GM19463 (cell line): ENCODE results near the gene TWIST2.

Experiments used
- ATAC-seq: cut with Tn5 transposase; IDR thresholded peaks from one replicate; pipeline ENCODE4 v1.9.1; 2021; ENCODE audit warnings: mild to moderate bottlenecking, moderate library complexity; ENCODE audit not compliant: unreplicated experiment

The TWIST2 gene

DNA sequence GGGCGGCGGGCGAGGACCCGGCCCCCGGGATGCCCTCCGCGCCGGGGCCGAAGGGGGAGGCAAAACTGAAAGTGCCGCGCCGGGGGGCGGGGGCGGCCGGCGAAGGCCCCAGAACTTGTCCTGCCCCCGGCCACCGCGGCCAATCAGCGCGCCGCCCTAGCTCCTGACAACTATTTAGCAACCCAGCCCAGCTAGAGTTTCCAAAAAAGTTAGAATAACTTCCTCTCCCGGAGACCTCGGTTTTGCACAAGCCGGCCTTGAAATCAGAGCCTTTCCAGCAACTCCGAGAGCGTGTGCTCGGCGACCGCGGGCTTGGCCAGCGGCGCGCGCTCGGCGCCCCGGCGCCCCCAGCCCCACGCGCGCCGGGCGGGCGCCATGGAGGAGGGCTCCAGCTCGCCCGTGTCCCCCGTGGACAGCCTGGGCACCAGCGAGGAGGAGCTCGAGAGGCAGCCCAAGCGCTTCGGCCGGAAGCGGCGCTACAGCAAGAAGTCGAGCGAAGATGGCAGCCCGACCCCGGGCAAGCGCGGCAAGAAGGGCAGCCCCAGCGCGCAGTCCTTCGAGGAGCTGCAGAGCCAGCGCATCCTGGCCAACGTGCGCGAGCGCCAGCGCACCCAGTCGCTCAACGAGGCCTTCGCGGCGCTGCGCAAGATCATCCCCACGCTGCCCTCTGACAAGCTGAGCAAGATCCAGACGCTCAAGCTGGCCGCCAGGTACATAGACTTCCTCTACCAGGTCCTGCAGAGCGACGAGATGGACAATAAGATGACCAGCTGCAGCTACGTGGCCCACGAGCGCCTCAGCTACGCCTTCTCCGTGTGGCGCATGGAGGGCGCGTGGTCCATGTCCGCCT is at the start of gene TWIST2:
TSS of gene TWIST2 (plus strand) at position 245 of the 850 bp plus-strand sequence. CDS start at position 376, 131 bp downstream.
- no peak for ATAC-seq

DNA sequence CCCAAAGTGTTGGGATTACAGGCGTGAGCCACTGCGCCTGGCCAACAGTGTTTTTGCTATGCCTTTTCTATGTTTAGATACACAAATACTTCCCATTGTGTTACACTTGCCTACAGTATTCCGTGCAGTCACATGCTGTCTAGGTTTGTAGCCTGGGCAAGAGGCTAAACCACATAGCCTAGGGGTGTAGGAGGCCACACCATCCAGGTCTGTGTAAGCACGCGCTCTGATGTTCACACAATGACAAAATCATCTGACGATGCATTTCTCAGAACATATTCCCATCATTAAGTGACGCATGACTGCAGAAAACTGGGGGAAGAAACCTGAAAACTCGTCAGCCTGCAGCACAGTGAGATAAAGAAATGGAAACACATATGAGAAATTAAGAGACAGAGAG is 46.1 kb upstream of the TWIST2 start:
- ATAC-seq = no peak

DNA sequence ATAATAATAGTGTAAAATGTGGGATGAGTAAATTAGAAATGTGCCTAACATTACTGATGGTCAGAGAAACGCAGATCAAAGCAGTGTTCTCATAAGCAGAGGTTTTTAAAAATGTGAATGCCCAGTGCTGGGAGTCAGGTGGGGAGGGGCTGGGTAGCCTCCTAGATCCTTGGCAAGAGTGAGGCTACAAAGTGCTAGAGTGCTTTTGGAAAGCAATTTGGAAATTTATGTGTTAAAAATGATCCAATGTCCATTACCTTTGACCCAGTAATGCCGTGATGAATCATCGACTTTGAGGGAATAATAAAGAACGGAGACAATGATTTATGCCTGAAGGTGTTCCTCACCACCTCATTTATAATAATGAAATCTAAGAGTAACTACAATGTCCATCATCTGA is 44.9 kb upstream of the TWIST2 start:
- no peak for ATAC-seq

DNA sequence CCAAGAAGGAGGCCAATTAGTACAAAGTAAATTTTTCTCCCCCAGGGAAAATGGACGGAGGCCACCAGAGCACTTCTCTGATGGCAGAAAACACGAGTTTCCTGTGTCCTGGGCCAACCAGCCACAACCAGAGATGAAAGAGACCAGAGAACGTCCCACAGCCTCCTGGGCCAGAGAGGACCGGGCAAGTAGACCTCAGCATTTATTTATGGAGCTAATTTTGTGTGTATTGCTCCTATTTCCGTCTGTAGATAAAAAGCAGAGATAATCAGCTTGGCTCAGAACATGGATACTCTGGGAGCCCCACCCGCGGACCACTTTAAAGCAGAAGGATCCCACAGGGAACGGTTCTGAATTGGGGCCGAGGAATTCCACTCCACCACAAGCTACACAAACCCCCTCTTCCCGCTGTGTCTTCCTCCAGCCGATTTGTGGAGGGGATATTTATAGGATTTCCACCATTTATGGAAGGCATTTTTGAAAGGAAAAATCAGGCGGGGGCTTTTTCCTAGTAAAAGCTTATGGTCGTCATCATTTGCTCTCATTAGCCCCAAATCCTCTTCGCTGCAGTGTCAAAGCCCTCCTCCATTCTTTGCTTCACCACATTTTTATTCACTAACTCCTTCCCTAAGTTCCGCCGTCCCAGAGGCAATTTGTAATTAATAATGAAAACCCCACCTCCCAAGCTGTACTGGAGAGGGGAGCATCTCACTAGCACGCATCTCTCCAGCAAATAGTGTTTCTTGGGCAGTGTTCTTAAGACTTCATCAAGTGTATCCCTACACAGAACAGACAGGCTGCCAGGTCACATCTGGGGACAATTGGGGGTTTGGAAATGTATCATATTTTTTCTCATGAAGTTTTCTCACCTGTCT is 43.7 kb upstream of the TWIST2 start:
- ATAC-seq = no peak

DNA sequence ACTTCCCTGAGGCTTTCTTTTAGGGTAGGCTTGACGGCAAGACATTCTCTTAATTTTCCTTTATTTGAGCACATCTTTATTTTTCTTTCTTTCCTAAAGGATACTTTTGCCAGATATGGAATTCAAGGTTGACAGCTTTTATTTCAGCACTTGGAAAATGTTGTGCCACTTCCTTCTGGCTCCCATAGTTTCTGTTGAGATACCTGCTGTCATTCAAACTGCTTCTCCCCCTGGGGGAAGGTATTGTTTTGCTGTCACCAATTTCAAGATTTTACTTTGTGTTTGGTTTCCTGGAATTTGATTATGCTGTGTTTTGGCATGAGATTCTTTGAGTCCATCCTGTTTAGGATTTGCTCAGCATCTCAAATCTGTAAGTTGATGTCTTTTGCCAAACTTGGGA is 39.1 kb upstream of the TWIST2 start:
- ATAC-seq = no peak

DNA sequence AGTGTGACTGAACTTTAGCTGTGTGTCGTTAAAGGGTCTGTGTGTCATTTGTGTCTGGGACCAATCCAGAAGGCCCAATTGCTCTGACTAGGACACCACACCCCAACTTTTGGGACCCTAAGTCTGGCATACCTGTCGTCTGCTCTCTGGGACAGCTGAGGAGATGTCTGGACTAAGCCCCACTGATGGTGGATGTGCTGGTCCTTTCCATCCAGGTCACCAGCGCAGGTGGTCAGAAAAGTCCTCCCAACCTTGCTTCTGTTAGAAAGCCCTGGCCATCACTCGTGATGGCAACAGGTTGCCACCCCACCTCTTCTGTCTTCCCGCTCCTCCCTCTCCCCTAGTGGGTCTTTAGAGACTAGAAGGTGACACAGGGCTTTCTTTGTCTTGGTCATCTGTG is 37.6 kb upstream of the TWIST2 start:
- no peak for ATAC-seq

DNA sequence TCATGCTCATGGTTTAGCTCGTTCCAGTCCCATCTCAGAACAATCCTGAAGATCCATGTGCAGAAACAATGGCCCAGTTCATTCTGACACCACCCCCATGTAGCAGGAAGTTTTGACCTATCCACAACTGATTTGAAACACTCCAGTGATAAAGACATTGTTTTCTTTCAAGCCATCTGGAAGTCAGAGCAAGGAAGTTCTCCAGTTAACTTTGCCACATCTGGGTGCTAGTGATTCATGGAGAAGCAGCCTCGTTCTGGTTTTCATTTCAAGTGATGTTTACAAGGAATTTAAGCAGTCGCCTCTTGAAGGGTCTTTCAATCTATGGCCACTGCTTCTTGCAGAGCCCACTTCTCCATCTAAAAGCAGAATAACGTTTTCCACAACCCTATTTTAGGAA is 36.6 kb upstream of the TWIST2 start:
- no peak for ATAC-seq

DNA sequence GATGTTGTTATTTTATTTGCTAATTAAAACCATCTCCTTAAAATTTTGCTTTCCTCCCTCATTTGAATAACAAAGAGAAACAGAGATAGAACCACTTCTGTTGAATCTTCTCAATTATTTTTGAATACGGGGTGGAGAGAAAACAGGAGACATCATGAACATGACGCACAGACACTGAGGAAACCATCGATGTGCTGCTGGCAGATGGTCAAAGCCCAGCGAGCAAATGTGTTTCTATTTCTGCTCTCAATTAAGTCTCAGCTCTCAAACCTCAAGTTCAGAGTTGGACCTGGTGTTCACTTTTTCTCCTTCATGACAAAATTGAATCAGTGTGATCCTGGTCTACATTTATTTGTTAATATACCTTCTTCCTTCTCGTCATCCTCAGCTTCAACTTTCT is 36.1 kb upstream of the TWIST2 start:
- ATAC-seq = no peak

DNA sequence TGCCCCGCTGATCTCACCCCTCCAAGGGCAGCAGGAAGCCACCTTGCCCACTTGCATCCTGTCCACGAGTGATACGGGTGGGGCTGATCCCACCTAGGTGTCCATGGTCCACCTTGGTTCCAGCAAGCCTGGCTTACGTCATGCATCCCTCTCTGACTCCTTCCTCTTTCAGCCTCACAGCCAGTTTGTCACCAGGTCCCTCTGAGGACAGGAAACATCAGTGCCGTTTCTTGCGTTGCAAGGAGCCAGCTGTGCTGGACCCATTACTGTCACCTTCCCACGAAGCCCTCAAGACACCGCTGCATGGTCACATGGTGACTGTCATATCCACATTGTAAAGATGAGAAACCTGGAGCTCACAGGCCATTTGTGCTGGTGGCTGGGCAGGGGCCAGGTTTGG is 34.8 kb upstream of the TWIST2 start:
- no peak for ATAC-seq

DNA sequence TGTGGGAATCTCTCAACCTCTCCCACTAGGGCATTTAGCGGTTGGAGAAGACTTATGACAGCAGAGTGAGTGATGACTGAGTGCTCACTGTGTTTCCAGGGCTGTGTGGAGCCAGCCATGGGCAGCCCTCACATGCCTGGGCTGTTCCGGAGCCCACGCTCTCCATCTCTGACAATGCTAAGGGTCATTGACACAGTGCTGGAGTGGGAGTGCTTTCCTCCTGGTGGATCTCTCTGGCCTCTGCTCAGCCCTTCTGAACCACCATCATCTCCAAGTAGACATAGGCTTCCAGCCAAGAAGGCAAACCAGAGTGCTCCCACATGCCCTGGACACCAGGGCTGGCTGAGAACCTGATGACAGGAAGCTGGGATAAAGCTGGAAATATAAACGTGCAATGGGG is 33.1 kb upstream of the TWIST2 start:
- ATAC-seq = no peak

DNA sequence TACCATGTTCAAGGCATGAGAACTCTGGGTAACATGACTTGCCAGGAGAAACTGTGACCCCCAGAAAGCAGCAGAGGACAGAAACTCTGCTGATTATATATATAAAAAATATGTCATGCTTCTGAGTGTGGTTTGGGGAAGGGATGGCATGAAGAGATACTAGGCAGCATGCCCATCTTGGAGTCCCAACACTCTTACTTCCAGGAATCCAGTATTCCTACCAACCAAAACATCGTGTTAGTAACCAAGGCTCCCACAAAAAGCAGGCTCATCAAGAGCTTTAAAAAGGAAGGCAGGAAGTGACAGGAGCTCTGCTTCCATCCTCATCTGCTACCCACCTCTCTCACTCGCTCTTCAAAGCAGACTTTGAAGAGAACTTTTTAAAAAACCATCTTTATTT is 31.6 kb upstream of the TWIST2 start:
- ATAC-seq = no peak

DNA sequence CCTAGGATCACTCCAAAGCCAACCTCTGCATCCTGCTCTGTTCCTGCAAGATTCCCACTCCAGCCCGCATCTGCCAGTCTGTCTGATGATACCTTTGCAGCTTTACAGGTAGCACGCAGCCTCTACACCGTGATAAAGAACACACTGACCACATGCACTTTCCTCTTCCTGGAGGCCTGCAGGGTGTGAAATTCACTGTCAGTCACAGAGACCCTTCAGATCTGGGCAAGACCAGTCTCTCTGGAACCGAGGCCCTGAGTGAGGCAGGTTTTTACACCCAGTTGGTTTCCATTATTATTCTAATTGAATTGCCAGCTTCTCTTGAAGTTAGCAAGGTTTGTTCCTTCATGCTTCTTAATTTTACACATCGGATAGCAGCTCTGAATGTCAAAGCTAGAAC is 30.5 kb upstream of the TWIST2 start:
- no peak for ATAC-seq

DNA sequence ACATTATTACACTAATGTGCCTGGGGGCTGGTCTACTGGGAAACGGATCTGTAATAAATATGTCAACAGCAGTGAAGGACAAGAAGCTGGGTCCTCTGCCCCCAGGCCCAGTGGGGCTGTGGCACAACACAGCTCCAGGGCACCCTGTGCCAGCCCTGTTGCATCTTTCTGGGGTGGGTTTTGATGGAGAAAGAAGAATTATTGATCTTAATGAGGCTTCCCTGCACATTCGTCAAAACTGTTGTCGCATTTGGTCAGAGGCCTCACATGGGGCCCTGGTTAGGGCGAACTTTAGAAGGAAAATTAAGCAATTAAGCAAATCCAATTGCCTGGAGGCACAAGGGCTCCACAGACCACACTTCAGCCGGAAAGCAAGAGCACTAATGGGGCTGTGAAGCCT is 30.0 kb upstream of the TWIST2 start:
- no peak for ATAC-seq

DNA sequence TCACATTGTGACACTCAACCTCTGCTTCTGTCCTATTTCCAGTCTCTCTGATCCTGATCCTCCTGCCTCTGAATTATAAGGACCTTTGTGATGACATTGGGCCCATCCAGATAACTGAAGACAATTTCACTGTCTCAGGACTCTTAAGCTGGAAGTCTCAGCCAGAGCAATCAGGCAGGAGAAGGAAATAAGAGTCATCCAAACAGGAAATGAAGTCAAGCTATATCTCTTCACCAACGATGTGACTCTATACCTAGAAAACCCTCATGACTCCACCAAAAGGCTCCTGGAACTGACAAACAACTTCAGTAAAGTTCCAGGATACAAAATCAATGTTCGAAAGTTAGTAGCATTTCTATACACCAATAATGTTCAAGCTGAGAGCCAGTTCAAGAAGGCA is 29.3 kb upstream of the TWIST2 start:
- no peak for ATAC-seq

DNA sequence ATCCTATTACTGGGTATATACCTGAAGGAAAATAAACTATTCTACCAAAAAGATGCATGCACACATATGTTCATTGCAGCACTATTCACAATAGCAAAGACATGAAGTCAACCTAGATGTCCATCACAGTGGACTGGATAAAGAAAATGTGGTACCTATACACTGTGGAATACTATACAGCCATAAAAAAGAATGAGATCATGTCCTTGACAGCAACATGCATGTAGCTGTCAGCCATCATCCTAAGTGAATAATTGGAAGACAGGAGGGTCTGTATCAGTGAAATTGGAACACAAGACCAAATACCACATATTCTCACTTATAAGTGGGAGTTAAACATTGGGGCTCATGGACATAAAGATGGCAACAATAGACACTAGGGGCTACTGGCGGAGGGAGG is 27.7 kb upstream of the TWIST2 start:
- no peak for ATAC-seq

DNA sequence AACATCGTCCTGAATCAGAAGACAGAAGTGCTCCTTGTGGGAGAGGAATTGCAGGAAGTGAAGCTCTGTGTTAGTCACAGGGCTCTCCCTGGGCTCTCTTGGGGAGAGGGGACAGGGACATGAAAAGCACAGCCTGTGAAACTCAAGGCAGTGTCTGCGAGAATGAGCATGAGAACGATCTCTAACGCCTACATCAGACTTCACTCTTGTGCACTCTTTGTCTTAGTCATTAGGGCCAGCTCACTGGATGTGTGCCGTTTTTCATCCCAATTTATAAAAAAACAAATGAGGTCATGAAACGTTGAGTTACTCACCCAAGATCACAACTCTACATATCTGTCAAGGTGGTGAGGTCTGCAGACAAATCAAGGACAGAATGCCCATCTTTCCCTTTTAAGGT is 27.0 kb upstream of the TWIST2 start:
- no peak for ATAC-seq

DNA sequence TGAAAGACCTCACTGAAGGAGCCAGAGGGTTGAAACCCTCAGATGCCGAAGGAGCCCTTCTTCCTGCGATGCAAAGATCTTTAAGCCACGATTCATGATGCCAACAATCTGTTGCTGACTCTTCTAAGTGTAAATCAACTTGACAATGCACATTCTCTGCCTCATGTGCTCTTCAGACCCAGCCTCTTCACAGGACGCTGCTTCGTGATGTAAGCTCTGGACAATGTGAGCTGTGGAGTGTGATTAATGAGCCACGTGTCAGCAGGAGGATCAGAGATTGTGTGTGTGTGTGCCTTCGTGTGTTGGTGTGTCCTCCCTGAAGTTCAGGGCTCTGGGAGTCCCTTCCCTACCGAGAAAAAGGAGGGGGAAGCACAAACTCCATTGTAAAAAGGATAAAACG is 26.5 kb upstream of the TWIST2 start:
- no peak for ATAC-seq

DNA sequence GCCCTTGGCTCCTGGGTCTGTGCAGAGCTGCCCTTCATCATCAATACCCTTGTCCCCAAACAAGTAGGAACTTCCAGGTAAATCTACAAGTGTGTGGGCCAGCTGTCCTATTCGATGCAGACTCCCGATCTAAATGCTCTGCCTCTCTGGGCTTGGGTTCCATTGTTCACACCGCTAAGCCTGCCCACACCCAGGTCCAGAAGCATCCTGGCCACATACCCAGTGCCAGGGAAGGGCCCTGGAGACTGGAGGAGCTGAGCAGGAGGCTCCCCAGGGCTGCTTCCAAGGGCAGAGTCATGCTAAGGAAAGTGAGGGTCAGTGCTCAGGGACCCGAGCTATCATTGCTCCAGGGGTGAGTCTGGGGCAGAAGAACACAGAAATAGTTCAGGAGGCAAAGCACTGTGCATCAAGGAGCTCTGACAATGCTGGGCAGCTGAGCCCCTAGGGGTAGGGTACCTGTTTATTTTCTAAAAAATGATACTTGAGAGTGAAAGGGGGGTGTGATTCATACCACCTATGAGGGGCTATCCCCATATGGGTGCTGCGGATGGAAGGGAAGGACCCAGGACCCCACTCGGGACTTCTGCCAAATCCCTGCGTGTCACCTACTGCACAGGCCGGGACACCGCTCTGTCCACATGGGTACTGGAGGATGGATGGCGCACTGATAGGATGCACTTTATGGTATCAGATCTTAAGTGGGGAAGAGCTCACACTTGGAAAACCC is 25.8 kb upstream of the TWIST2 start:
- no peak for ATAC-seq

DNA sequence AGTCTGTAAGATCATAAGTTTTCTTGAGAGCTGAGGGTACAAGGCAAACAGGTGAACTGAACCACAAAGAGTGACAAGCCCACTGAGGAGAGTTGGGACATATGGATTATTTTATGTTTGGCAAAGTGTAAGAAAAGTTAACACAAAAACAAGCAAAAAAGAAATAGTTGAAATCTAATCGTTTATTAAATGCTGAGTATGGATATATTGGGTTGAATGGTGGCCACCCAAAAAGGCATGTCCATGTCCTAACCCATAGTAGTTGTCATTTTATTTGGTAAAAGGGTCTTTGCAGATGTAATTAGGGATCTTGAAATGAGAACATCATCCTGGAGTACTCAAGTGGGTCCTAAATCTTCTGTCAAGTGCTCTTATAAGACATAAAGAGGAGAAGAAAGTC is 24.9 kb upstream of the TWIST2 start:
- no peak for ATAC-seq

DNA sequence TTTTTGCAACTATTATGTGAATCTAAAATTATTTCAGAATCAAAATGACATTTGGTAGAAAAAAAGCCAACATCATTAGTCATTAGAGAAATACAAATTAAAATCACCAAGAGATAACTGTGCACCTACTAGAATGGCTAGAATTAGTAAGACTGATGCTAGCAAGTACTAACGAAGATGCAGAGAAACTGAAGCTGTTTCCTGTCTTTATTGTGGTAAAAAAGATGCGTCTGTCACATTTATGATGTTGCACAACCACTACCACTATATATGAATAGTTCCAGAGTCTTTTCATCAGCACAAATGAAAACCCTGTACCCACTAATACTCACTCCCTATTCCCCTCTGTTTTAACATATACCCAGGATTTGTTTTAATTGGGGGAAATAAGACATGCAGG is 16.7 kb upstream of the TWIST2 start:
- no peak for ATAC-seq

DNA sequence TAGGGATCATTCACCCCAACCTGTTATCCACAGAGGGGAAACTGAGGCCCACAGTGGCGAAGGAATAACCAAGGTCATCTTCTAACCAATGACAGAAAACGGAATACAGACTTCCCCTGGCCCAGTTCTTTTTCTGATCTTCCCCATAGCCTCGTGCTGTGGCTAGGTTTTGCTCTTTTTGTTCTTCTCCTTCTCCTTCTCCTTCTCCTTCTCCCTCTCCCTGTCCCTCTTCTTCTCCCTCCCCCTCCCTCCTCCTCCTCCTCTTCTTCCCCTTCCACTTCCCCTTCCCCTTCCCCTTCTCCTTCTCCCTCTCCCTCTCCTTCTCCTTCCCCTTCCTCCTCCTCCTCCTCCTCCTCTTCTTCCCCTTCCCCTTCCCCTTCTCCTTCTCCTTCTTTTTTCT is 12.9 kb upstream of the TWIST2 start:
- no peak for ATAC-seq
